H7 (cell line): ENCODE measurements around the gene SETMAR. TPM values are rescaled to one million over a fixed set of nuclear protein-coding genes. Genes with fewer than 3 reads are reported as not detected.
"Not testable (repeated sequence)": the region's sequence is repeated elsewhere in the genome, so short reads cannot be mapped to it uniquely, and the experiment has no call there.

ENCODE experiments used
- DNase-seq: peaks from one replicate; pipeline ENCODE4 v3.0.0; 2012
- H3K27me3 ChIP-seq: 2 replicates; pipeline ENCODE4 v1.6.0; 2011; ENCODE audit warnings: mild to moderate bottlenecking, low read length; ENCODE audit not compliant: control insufficient read depth, insufficient read depth
- H3K36me3 ChIP-seq: replicated peaks from 2 replicates; pipeline ENCODE4 v1.5.1; 2011; ENCODE audit warnings: low read length; ENCODE audit not compliant: control insufficient read depth, insufficient read depth
- H3K4me3 ChIP-seq: 2 replicates; pipeline ENCODE4 v1.5.1; 2011; ENCODE audit warnings: low read depth, mild to moderate bottlenecking, control low read depth, low read length, moderate library complexity; ENCODE audit not compliant: insufficient read depth
- total RNA-seq: library from RNA; depleted of rRNA; stranded (reverse); fragments of >200 nt; shearing (Covaris generic); gene quantifications from 2 replicates; pipeline ENCODE4 v1.2.3, GENCODE V29; 2014

The SETMAR gene
- total RNA-seq, 1 experiment from 2014 or later: 8.2 TPM

DNA sequence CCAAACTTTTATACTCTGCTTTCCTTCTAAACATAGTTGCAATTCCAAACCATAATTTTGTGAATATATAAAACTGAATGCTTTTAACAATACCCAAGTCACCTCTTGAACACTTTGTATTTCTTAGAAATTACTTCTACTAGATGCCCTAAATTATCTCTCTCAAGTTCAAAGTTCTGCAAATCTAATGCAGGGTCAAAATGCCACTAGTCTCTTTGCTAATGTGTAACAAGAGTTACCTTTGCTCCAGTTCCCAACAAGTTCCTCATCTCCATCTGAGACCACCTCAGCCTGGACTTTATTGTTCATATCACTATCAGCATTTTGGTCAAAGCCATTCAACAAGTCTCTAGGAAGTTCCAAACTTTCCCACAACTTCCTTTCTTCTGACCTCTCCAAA, 26.6 kb downstream of the SETMAR start:
- DNase-seq, H3K36me3 ChIP-seq, H3K27me3 ChIP-seq, H3K4me3 ChIP-seq: not testable (repeated sequence)

DNA sequence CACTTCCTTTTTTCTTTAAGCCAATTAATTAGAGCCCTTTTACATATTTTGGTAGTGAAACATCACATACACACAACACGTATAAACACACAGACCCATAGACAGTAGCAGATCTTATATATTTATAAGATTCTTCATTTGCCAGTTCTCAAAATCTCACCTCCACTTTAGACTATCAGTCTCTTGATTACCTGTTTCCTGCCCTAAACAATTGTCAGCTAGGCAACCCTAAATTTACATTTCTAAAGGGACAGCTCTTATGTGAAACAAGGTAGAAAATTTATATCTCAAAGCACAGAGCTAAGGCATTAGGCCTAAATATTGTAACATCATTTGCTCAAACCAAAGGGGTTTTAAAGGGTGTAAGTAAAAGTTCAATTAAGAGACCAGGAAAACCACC, 28.9 kb downstream of the SETMAR start:
- no peak for DNase-seq
- no peaks in the 10 kb centered on the region for H3K27me3 ChIP-seq
- no peak overlapping the region for H3K4me3 ChIP-seq
- H3K36me3 ChIP-seq: no peaks in the 10 kb centered on the region; the same call in 1 of the 2 replicates

- H3K4me3 ChIP-seq: no peak overlapping the region
- no peaks in the 10 kb centered on the region for H3K27me3 ChIP-seq
- no peak for DNase-seq
- no peaks in the 10 kb centered on the region; the same call in 1 of the 2 replicates for H3K36me3 ChIP-seq
These were observed 29.4 kb downstream of the SETMAR start for GRCh38 chr3:4332574-4332973.

- Histone ChIP-seq H3K27me3 (no peaks in the 10 kb centered on the region), H3K4me3 (no peak overlapping the region), H3K36me3 (no peaks in the 10 kb centered on the region)
- no peak for DNase-seq
These were observed 29.8 kb downstream of the SETMAR start for GRCh38 chr3:4332991-4333390.

- DNase-seq: no peak
- H3K36me3 ChIP-seq: no peaks in the 10 kb centered on the region
- H3K4me3 ChIP-seq: no peak overlapping the region
- H3K27me3 ChIP-seq: no peaks in the 10 kb centered on the region
These were observed 31.4 kb downstream of the SETMAR start for GRCh38 chr3:4334548-4334947.

- DNase-seq: no peak
- no peak overlapping the region for H3K4me3 ChIP-seq
- no peaks in the 10 kb centered on the region for H3K36me3 ChIP-seq
- no peaks in the 10 kb centered on the region for H3K27me3 ChIP-seq
These were observed 32.8 kb downstream of the SETMAR start for GRCh38 chr3:4335840-4336562.

GRCh38 chr3:4336850-4337546, 33.8 kb downstream of the SETMAR start:
- Histone ChIP-seq H3K4me3 (no peak overlapping the region), H3K27me3 (no peaks in the 10 kb centered on the region), H3K36me3 (no peaks in the 10 kb centered on the region)
- DNase-seq: no peak

DNA sequence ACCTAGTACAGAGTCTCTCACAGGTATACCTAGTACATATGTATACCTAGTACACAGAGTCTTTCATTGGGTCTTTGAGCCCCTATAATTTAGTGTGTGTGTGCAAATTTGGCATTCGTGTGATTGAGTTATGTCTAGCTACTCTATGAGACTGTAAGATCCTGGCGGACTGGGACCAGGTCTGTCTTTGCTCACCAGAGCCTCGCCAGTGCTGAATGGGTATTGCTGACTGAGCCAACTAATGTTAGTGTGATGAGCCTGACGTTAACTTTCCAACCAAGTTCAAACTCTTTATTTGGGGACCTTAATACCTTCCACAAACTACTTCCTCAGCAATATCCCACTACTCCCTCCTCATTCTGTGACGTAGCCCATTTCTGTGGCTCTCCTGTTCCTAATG, 35.6 kb downstream of the SETMAR start:
- no peak for DNase-seq
- no peaks in the 10 kb centered on the region for H3K36me3 ChIP-seq
- no peak overlapping the region for H3K4me3 ChIP-seq
- no peaks in the 10 kb centered on the region for H3K27me3 ChIP-seq

GRCh38 chr3:4340077-4340410, 36.9 kb downstream of the SETMAR start:
- DNase-seq: no peak
- Histone ChIP-seq H3K36me3 (no peaks in the 10 kb centered on the region), H3K4me3 (no peak overlapping the region), H3K27me3 (no peaks in the 10 kb centered on the region)

- H3K36me3 ChIP-seq: no peaks in the 10 kb centered on the region
- no peak overlapping the region for H3K4me3 ChIP-seq
- DNase-seq: no peak
- no peaks in the 10 kb centered on the region for H3K27me3 ChIP-seq
These were observed 37.5 kb downstream of the SETMAR start for GRCh38 chr3:4340411-4341335.

DNA sequence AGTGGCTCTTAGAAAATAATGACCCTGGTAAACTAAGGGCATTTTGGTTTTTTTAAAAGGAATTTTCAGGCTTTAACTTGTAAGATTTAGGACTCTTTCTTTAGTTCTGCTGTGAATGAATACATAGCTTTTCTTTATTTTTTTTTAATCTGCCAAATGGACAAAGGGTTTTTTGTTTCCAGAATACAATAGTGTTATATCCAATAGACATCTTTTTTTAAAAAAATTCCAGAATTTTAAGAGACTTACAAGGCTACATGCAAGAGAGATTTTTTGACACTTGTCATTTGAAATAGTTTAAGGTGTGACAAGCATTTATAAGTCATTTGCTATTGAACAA, 38.1 kb downstream of the SETMAR start:
- no peaks in the 10 kb centered on the region for H3K36me3 ChIP-seq
- no peak overlapping the region for H3K4me3 ChIP-seq
- no peaks in the 10 kb centered on the region for H3K27me3 ChIP-seq
- DNase-seq: no peak

- Histone ChIP-seq H3K4me3 (no peak overlapping the region), H3K27me3 (no peaks in the 10 kb centered on the region), H3K36me3 (no peaks in the 10 kb centered on the region)
- no peak for DNase-seq
These were observed 40.1 kb downstream of the SETMAR start for GRCh38 chr3:4343258-4343657.

DNA sequence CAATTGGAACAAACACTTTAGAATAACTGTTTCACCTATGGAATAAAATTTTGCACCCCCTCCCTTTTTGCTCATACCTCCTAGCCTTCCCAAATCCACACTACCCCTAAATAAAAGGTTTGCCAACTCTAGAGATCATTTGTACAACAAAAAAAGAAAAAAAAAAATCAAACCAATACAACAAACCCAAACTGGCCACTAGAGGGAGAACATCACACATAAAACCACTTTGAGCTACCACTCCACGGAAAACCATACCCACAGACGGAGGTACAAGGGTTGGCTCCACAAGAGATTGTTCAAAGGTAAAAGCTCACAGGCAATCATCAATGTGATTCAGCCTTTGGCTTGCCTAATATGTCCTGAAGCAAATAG, 47.6 kb downstream of the SETMAR start:
- H3K36me3 ChIP-seq: no peaks in the 10 kb centered on the region
- H3K27me3 ChIP-seq: no peaks in the 10 kb centered on the region
- H3K4me3 ChIP-seq: no peak overlapping the region
- peak; percentile 54 for DNase-seq

DNA sequence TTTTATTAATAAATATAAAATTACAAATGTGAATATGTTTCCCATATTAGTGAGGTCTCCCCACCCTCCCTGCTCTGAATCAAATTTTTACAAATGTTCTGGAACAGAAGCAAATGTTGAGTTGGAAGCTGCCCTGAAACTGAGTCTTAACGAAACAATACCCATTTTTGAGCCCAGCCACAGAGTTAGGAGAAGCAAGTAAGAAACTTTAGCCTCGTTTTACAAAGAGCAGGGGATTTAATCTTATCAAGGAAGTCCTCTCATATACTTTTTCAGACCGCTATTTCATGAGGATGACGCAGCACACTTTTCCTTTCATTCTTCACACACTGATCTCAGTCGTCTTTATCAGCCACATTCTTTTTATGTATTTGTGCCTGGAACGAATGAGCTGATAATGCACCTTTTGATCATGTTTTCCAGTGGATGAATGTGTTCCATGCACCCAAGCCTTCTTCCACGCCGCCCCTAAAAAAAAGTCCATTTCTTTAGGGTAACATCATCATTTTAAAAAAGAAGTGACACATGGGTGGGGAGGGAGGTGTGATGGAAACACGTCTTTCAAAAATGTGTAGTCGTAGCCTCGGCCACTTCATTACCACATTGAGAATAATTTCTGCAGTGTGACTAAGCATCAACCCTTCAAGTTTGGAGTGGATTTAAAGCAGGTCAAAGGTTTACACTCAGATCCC, 48.1 kb downstream of the SETMAR start:
- Histone ChIP-seq H3K36me3 (no peaks in the 10 kb centered on the region), H3K27me3 (no peaks in the 10 kb centered on the region), H3K4me3 (no peak overlapping the region)
- DNase-seq: no peak
